NCI-H524 treated with DMSO at 0.1 percent for 48 hours (cell line): Measurements from ENCODE around the gene ZAP70.

ENCODE experiments used
- DNase-seq: peaks from one replicate; lab custom pipeline; 2025; lab: John Stamatoyannopoulos, UW

The ZAP70 gene

GRCh38 chr2:97717613-97717995, 4.2 kb downstream of the ZAP70 start:
- no peak for DNase-seq

DNA sequence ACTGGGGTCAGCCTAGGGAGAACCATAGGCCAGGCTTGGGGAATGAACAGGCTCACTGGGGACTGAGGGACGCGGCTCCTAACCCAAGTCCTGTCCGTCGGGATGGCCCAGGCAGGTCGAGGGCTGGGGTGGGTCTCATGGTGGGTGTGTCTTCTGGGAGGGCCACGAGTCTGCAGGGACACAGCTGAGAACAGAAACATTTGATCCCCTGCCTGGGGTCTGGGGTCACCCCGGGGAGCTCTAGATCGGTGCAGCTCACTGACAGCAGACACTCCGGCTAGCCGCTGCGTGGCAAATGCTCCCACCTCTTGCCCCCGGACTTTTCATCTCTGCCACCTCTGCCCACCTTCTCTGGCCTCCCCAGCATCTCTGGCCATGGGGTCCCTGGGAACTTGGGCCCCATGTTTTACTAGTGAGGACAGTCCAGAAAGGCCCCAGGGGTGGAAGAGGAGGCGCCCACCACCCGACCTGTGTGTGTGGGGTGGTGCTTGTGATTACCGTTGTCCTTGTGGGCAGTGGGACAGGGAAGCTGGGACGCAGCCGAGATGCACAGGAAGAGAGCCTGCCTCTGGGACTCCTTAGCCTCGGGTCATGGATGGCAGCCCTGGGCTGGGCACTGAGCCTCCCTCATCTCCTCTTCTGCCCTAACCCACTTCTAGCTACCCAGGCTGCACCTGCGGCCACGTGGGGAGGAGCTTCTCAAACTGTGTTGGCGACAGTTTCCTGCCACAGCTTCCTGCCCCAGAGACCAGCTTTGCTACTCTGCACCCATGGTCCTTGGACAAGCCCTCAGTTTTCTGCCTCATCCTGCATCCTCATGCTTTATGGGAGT, 4.9 kb downstream of the ZAP70 start:
- no peak for DNase-seq

DNA sequence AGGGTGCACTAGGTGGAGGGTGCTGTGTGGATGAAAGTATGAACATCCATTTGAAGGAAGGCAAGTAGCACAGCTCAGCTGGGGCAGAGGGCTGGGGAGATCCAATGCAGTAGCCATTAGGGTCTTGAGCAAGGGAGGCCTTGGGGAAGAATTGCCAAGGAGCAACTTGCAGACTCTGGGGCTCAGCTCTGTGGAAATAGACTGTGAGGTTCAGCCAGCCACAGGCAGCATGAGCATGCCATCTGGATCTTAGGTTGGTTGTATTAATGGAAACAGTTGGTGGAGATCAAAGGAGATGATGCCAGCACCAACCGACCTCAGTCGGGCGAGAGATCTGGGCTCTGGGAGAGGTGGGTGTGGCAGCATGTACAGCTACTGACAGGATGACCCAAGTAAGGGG, 5.6 kb downstream of the ZAP70 start:
- no peak for DNase-seq

DNA sequence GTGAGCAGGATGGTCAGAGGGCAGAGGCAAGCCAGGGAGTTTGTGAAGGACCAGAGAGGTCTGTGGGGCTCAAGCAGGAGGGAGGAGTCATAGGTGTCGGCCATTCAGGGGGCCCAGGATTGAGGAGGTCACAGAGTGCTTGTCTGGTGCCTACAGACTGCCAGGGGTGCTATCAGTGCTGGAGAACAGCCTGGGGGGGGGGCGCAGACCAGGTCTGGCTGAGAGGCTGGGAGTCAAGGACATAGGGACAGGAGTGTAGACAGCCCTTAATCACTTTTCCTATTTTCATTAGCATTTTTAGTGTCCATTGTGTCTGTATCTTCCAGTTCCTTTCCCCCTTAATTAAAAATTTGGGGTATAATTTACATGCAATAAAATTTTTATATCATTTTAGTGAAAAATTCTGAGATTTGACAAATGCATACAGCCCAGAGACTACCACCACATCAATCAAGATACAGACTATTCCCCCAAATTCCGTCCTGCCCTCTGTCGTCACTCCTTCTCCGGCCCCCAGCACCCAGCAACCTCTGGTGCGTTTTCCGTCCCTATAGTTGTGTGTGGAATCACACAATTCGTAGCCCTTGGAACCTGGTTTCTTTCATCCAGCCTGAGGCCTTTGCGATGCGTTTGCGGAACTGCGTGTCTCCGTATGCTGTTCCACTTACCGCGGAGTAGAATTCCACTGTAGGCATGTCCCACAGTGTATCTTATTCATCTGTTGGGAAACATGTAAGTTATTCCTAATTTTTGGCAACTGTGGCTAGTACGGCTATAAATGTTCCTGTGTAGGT, 6.2 kb downstream of the ZAP70 start:
- no peak for DNase-seq

GRCh38 chr2:97720746-97721145, 7.4 kb downstream of the ZAP70 start:
- no peak for DNase-seq

GRCh38 chr2:97722227-97722626, 8.9 kb downstream of the ZAP70 start:
- no peak for DNase-seq

- DNase-seq, result no peak
These were observed 10.0 kb downstream of the ZAP70 start for GRCh38 chr2:97723156-97724072.

- no peak for DNase-seq
These were observed 10.7 kb downstream of the ZAP70 start for GRCh38 chr2:97724073-97724410.

DNA sequence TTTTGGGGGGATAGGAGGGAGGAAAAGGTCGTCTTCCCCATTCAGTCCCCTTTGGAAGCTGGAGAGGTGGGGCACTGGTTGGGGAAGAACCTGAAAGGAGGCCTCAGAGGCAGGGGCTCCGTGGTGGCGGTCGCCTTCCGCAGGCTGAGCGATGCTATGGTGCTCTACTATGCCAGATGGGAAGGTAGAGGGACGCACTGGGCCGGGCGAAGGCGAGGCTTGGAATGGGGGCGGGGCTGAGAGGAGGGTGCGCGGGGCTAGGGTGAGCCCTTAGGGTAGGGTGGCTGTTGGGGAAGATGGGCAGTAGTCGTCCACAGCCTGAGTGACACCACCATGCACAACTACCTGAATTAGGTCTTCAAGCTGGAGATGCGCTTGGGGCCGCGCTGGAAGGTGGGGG, 11.1 kb downstream of the ZAP70 start:
- no peak for DNase-seq

- DNase-seq, result no peak
These were observed 11.7 kb downstream of the ZAP70 start for GRCh38 chr2:97724946-97725688.

DNA sequence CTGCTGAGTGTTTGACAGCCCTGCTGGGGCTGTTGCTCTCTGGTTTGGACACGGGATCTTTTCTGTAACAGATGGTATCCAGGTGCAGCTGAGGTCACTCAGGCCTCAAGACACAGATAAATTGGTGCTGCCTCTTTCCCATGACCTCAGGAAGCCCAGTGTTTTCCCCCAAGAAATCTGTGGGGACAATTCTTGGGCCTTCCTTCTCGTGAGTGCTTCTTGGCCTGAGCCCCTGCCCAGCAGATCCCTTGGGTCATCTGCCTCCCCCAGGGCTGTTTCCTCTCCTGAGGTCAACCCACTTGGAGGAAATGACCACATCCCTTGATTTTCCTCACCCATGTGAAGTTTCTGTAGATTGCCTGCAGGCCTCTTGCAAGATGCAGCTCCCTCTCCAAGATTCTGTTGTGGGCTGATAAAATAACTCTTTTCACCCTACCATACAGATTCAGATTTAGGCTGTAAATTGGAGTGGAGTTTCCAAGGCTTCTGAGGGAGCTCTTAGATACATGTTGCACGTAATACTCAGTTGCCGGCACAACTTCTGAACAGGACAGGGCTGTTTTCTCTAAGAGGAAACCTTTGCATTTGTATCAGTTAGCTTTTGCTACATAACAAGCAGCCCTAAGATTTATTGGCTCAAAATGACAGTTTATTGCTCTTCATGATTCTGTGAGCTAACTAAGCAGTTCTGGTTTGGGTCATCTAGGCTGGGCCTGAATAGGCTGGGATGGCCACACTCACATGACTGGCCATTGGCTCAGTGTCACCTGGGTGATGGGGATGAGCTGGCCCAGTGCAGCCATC, 13.1 kb downstream of the ZAP70 start:
- no peak for DNase-seq

DNA sequence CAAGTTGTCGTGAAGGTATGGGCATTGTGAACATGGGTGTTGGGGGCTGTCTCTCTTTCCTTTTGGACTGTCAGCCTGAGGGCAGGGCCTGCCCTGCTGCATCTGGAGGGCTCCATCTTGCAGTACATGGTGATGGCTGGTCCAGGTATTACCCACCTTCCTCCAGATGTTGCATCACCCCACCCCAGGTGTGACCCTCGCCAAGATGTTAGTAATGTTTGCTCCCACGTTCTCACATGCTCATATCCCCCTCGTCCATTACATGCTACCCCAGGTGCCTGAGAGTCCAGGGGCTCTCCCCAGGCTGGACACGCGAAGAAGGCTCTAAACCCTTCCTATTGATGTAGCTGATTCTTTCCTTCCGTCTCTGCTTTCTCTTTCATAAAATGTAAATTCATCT, 13.9 kb downstream of the ZAP70 start:
- DNase-seq, result no peak

- DNase-seq, result no peak
These were observed 14.8 kb downstream of the ZAP70 start for GRCh38 chr2:97728091-97728731.

DNA sequence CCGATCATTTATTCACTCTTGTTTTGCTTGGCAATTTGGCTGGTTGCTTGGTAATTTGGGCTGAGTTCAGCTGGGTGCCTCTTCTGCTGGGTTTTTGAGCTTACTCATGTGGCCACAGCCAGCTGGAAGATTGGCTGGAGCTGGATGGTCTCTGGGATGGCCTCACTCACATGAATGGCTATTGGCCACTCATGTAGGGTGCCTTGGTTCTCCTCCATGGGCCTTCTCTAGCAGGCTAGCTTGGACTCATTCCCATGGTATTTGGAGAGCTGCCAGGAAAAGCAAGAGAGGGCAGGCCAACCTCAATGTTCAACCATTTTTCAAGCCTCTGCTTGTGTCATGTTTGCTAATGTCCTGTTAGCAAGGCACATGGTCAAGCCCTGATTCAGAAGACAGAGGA, 16.9 kb downstream of the ZAP70 start:
- no peak for DNase-seq

- no peak for DNase-seq
These were observed 18.1 kb downstream of the ZAP70 start for GRCh38 chr2:97731274-97732020.

GRCh38 chr2:97732436-97733340, 19.3 kb downstream of the ZAP70 start:
- DNase-seq, result no peak

- DNase-seq, result no peak
These were observed 20.1 kb downstream of the ZAP70 start for GRCh38 chr2:97733341-97734035.
